ENCODE results near the gene KRT79.

KRT79 gene

GRCh38 chr12:52810554-52810953 lies 23.6 kb downstream of the KRT79 start:
- DNase-seq (ENCODE audit: low read depth in 1 of 2, low spot score in 1 of 2) = no peak
- TF ChIP-seq JUND (IDR thresholded peaks at IDR 0.05; ENCODE audit: low read depth) = no peak
- in situ Hi-C loops (cut with HindIII; ENCODE audit: low pct_unique_long_range_greater_than_20kb, low sequenced_read_pairs) = no loop called here

- in situ Hi-C loops (cut with HindIII; ENCODE audit: low pct_unique_long_range_greater_than_20kb, low sequenced_read_pairs) = no loop called here
- no peak for TF ChIP-seq JUND (IDR thresholded peaks at IDR 0.05; ENCODE audit: low read depth)
Observed at GRCh38 chr12:52809166-52809565, 24.9 kb downstream of the KRT79 start.

GRCh38 chr12:52808573-52809160 lies 25.4 kb downstream of the KRT79 start:
- no peak for TF ChIP-seq JUND (IDR thresholded peaks at IDR 0.05; ENCODE audit: low read depth)

More at GRCh38 chr12:52809166-52809565, 24.9 kb downstream of the KRT79 start:
- DNase-seq (ENCODE audit: low read depth in 1 of 2, low spot score in 1 of 2) = no peak

GRCh38 chr12:52807544-52808470 lies 26.3 kb downstream of the KRT79 start:
- TF ChIP-seq JUND (IDR thresholded peaks at IDR 0.05; ENCODE audit: low read depth) = no peak
- no peak for DNase-seq (ENCODE audit: low read depth in 1 of 2, low spot score in 1 of 2)
- in situ Hi-C loops (cut with HindIII; ENCODE audit: low pct_unique_long_range_greater_than_20kb, low sequenced_read_pairs) = no loop called here

More at GRCh38 chr12:52808573-52809160, 25.4 kb downstream of the KRT79 start:
- DNase-seq (ENCODE audit: low read depth in 1 of 2, low spot score in 1 of 2) = no peak
- in situ Hi-C loops (cut with HindIII; ENCODE audit: low pct_unique_long_range_greater_than_20kb, low sequenced_read_pairs) = no loop called here

- no peak for DNase-seq (ENCODE audit: low read depth in 1 of 2, low spot score in 1 of 2)
- in situ Hi-C loops (cut with HindIII; ENCODE audit: low pct_unique_long_range_greater_than_20kb, low sequenced_read_pairs) = no loop called here
- TF ChIP-seq JUND (IDR thresholded peaks at IDR 0.05; ENCODE audit: low read depth) = no peak
Observed at GRCh38 chr12:52806821-52807543, 27.1 kb downstream of the KRT79 start.

GRCh38 chr12:52806169-52806811 lies 27.8 kb downstream of the KRT79 start:
- in situ Hi-C loops (cut with HindIII; ENCODE audit: low pct_unique_long_range_greater_than_20kb, low sequenced_read_pairs) = no loop called here
- DNase-seq (ENCODE audit: low read depth in 1 of 2, low spot score in 1 of 2) = no peak
- no peak for TF ChIP-seq JUND (IDR thresholded peaks at IDR 0.05; ENCODE audit: low read depth)

GRCh38 chr12:52805739-52806138 lies 28.4 kb downstream of the KRT79 start:
- DNase-seq (ENCODE audit: low read depth in 1 of 2, low spot score in 1 of 2) = peak in 1 of 2 experiments; percentile 34
- in situ Hi-C loops (cut with HindIII; ENCODE audit: low pct_unique_long_range_greater_than_20kb, low sequenced_read_pairs) = no loop called here
- TF ChIP-seq JUND (IDR thresholded peaks at IDR 0.05; ENCODE audit: low read depth) = no peak

GRCh38 chr12:52805000-52805399 lies 29.1 kb downstream of the KRT79 start:
- no peak for TF ChIP-seq JUND (IDR thresholded peaks at IDR 0.05; ENCODE audit: low read depth)
- no peak for DNase-seq (ENCODE audit: low read depth in 1 of 2, low spot score in 1 of 2)
- in situ Hi-C loops (cut with HindIII; ENCODE audit: low pct_unique_long_range_greater_than_20kb, low sequenced_read_pairs) = no loop called here

- TF ChIP-seq JUND (IDR thresholded peaks at IDR 0.05; ENCODE audit: low read depth) = no peak
- DNase-seq (ENCODE audit: low read depth in 1 of 2, low spot score in 1 of 2) = no peak
- in situ Hi-C loops (cut with HindIII; ENCODE audit: low pct_unique_long_range_greater_than_20kb, low sequenced_read_pairs) = no loop called here
Observed at GRCh38 chr12:52802442-52802841, 31.7 kb downstream of the KRT79 start.

GRCh38 chr12:52801773-52802172 lies 32.3 kb downstream of the KRT79 start:
- in situ Hi-C loops (cut with HindIII; ENCODE audit: low pct_unique_long_range_greater_than_20kb, low sequenced_read_pairs) = no loop called here
- no peak for TF ChIP-seq JUND (IDR thresholded peaks at IDR 0.05; ENCODE audit: low read depth)
- DNase-seq (ENCODE audit: low read depth in 1 of 2, low spot score in 1 of 2) = no peak

GRCh38 chr12:52800259-52800917 lies 33.7 kb downstream of the KRT79 start:
- no peak for DNase-seq (ENCODE audit: low read depth in 1 of 2, low spot score in 1 of 2)
- in situ Hi-C loops (cut with HindIII; ENCODE audit: low pct_unique_long_range_greater_than_20kb, low sequenced_read_pairs) = no loop called here
- TF ChIP-seq JUND (IDR thresholded peaks at IDR 0.05; ENCODE audit: low read depth) = no peak
